ENCODE data around the gene FAM20C.

Gene FAM20C

DNA sequence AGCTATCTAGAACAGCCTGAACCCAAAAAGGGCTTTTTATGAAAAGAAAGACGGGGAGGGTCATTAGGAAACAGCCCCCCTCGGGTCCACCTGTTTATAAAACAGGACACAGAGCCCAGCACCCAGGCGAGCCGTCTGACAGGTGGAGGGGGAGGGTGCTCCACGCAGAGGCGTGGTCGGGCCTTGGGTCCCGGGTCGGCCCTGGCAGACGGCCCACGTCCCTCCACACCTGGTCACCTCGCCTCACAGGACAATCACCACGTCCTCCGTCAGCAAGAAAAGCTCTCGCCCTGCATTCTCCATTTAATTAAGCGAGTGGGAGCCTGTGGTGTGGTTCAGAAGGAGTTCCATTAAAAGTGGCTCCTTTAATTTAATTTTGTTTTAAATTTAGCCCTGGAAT lies 55.3 kb downstream of the FAM20C start:
- no peak for DNase-seq

DNA sequence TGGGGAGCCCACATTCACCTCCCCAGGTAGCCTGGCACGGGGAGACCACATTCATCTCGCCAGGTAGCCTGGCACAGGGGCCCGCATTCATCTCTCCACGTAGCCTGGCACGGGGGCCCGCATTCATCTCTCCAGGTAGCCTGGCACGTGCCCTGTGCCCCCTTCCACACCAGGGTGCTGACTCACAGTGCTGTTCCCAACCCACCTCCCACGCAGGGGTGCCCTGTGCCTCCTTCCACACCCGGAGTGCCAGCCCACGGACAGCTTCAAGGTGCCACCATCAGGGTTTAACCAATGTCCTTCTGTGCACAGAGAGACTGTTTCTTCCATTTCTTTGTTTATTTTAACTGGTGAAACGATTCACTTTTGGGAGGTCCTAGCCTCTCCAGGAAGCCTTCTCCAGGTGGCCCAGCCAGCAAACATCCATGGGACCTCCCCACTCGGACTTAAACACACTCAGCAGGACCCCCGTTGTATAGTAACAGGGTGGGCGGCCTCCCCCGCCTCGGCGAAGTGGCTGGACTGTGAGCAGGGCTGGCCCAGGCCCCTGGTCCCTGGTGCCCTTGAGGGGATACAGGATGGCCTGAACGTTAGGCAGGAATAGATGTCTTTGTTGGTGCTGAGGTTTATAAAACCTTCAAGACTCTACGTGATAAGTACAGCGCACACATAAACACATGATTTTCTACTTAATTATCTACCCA lies 56.5 kb downstream of the FAM20C start:
- DNase-seq: no peak

- DNase-seq: no peak
Observed at GRCh38 chr7:249989-250388, 57.6 kb downstream of the FAM20C start.

- DNase-seq: no peak
Observed at GRCh38 chr7:250523-250922, 58.2 kb downstream of the FAM20C start.

DNA sequence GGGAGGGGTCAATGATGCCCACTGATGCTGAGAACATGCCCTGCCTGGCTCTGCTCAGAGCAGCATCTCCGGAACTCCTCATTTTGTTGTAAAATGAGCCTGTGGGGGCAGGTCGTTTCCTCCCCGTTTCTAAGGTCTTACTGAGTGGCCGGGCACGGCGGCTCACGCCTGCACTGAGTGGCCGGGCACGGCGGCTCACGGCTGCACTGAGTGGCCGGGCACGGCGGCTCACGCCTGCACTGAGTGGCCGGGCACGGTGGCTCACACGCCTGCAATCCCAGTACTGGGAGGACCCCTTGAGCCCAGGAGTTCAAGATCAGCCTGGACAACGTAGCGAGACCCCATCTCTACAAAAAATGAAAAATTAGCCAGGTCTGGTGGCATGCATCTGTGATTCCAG lies 58.6 kb downstream of the FAM20C start:
- no peak for DNase-seq

GRCh38 chr7:251446-252175 lies 59.2 kb downstream of the FAM20C start:
- DNase-seq: no peak

DNA sequence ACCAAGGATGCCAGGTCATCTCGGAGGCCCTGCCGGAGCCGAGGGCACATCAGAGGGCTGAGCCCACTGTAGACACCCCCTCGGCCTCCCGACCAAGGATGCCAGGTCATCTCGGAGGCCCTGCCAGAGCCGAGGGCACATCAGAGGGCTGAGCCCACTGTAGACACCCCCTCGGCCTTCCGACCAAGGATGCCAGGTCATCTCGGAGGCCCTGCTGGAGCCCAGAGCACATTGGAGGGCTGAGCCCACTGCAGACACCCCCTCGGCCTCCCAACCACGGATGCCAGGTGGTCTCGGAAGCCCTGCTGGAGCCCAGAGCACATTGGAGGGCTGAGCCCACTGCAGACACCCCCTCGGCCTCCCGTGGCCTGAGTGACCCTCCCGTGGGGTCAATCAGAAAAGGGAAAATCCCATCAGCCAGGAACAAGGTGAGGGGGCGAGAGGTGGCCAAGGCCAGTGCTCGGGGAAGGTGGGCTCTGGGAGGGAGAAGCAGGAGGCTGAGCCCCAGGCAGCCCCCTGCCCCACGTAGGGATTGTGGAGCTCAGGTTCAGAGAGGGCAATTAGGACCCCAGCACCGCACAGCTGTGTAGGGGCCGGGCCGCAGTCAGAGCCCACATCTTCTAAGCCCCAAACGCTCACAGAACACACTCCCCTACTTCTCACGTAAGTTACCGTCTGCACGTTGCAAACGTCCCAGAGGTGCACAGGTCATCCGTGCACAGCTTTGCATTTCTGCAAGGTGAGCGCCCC lies 60.0 kb downstream of the FAM20C start:
- DNase-seq: no peak

DNA sequence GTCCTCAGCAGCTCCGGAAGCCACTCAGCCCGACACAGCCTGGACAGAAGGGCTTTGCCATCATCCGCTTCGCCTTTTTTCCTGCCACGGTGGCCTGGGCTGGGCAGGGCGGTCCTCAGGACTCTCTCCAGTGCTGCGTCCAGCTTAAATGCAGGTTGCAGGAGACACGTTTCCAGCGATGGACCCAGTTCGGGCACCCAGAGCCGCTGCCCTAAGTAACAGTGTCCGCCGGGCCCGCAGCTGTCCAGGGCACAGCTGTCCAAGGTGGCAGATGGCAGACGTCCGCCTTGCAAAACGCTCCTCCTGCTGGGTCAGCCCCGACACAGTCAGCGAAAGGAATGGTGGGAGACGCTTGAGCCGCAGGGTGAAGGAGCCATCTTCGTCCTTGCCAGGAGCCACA lies 60.6 kb downstream of the FAM20C start:
- DNase-seq: no peak

GRCh38 chr7:253581-254336 lies 61.4 kb downstream of the FAM20C start:
- DNase-seq: no peak

DNA sequence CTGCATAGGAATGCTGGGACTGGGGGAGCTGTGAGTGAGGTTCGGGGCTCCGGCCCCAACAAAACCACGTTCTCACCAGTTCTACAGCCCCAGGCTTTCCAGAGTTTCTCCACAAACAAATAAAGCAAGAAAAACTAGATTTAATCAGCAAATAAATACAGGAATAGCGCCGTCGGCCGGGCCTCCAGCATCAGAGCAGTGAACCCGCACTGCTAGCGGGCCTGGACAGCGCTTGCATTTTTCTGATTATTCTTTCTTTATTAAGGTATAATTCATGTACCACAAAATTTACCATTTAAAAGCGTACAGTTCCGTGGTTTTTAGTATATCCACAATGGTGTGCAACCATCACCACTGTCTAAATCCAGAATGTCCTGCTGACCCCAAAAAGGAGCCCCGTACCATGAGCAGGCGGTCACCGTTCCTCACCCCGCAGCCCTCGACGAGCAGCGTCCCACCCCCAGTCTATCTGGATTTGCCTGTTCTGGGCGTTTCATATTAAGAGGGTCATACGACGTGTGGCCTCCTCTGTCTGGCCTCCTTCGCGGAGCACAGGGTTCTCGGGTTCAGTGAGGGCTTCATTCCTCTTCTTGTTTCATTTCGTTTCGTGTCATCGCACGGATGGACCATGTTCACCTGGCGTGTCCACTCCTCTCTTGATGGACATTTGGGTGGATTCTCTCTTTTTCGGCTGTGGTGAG lies 62.1 kb downstream of the FAM20C start:
- no peak for DNase-seq

- no peak for DNase-seq
Observed at GRCh38 chr7:255038-255435, 62.7 kb downstream of the FAM20C start.

- DNase-seq: no peak
Observed at GRCh38 chr7:255721-256361, 63.5 kb downstream of the FAM20C start.

DNA sequence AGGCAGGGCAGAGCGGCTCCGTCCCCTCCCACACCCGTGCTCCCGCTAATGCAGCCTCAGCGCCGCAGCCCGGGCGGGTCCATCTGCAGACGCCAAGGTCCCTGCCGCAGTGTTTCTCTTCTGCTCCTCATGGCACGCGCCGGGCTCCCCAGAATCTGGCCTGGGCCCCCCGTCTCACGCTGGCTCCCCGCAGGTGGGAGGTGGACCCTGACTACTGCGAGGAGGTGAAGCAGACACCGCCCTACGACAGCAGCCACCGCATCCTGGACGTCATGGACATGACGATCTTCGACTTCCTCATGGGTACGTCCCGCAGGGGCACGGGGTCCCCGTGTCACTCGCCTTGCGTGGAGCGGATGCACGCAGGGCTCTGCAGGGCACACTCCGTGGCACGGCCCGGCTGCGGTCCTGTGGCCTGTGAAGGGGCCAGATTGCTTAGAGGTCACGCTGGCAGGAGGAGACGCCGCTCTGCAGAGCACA lies 64.1 kb downstream of the FAM20C start:
- DNase-seq: no peak

DNA sequence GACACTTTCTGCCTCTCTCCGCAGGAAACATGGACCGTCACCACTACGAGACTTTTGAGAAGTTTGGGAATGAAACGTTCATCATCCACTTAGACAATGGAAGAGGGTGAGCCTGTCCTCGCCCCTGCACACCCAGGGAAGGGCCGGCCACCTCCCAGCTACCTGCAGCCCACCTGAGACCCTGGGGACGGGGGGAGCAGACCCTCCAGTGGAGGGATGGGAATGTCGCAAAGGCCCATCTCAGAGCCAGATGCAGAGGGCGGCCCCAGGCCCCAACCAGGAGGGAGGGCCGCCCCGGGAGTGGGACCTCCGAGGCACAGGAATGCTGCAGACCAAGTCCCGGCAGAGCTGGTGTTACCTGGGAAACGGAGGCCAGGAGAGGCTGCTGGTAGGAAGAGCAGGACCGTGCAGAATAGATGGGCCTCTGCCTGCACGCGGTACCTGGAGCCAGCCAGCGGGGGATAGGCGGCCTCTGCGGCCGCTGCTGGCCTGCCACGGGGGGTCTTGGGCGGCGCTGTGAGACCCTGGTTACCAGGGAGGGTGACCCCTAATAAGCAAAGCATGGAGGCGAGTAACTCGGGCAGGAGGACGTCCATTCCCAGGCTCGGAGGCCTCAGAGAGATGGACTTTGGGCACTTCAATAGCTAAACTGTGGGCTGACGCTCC lies 64.7 kb downstream of the FAM20C start:
- DNase-seq: no peak

DNA sequence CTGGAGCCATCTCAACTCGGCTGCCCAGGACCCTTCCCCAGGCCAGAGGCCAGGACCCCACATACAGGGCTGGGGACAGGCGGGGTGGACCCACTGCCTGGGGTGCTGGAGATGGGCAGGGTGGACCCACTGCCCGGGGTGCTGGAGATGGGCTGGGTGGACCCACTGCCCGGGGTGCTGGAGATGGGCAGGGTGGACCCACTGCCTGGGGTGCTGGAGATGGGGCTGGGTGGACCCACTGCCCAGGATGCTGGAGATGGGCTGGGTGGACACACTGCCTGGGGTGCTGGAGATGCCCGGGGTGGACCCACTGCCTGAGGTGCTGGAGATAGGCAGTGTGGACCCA lies 65.2 kb downstream of the FAM20C start:
- no peak for DNase-seq

GRCh38 chr7:258476-259190 lies 66.3 kb downstream of the FAM20C start:
- no peak for DNase-seq

DNA sequence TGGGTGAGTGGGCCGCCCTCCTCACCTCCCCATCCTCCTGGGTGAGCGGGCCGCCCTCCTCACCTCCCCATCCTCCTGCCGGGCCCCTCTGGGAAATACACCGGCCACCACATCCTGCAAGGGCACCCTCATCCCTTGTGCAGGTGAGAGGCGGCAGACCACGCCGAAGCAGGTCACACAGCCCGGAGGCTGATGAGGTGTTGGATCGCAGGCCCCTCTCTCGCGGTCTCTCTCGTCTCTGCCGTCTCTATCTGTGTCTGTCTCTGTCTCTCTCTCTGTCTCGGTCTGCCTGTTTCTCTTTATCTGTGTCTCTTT lies 66.8 kb downstream of the FAM20C start:
- no peak for DNase-seq

GRCh38 chr7:259751-260405 lies 67.5 kb downstream of the FAM20C start:
- DNase-seq: no peak

GRCh38 chr7:260441-261281 lies 68.3 kb downstream of the FAM20C start:
- DNase-seq: no peak
